ENCODE results near the gene PITPNM3.

DNA sequence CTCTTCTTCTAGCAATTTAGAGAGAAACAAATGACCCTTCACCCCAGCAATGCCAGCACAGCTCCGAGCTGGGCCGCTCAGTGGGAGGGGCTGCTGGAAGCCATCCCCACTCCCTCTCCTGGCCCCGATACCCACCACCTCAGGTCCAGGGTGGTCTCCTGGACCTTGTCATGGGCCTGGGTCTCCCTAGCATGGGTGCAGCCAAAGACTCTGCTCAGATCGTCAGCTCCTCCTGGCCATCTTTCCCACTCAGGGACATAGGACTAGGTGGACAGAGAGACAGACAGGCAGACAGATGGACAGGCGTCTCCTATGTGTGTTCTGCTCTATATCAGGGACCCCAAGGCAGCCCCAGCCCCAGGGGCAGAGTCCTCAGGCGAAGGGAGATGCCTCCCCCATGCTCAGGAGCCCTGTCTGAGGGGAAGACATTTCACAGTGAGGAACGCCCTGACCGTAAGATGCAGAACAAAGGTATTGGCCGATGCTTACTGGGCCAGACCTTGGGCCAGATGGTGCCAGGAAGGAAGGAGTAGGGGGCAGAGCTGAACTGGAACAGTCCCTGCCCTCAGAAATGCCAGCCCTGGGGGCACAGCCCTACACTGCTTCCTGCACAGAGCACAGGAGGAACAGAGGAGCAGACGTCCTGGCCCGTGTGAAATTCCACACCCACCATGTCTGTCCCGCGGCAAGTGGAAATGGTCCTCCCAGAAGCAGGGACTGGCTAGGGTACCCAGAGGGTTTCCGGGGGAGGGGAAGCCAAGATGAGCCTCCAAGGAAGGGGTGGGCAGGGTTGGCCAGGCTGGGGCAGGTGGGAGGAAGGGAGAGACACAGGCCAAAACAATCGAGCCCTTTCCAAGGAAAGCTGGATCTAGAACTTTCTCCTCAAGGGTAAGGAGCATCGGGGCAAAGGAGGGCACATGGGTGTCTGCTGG lies 13.0 kb downstream of the PITPNM3 start:
- TF ChIP-seq POLR2AphosphoS5 (IDR thresholded peaks at IDR 0.05; ENCODE audit: insufficient read depth in 1 of 2, low read depth in 1 of 2) (no peak), POLR2A (IDR thresholded peaks at IDR 0.05) (no peak)
- TF ChIP-seq, protein P1, sequence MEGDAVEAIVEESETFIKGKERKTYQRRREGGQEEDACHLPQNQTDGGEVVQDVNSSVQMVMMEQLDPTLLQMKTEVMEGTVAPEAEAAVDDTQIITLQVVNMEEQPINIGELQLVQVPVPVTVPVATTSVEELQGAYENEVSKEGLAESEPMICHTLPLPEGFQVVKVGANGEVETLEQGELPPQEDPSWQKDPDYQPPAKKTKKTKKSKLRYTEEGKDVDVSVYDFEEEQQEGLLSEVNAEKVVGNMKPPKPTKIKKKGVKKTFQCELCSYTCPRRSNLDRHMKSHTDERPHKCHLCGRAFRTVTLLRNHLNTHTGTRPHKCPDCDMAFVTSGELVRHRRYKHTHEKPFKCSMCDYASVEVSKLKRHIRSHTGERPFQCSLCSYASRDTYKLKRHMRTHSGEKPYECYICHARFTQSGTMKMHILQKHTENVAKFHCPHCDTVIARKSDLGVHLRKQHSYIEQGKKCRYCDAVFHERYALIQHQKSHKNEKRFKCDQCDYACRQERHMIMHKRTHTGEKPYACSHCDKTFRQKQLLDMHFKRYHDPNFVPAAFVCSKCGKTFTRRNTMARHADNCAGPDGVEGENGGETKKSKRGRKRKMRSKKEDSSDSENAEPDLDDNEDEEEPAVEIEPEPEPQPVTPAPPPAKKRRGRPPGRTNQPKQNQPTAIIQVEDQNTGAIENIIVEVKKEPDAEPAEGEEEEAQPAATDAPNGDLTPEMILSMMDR (IDR thresholded peaks at IDR 0.05), result no peak
